HCT116 (cell line): ENCODE results near the gene CCDC137. TPM values are rescaled to one million over a fixed set of nuclear protein-coding genes. Genes with fewer than 3 reads are reported as not detected.

Experiments
- ATAC-seq: fragments of 200-7000 bp; cut with Tn5 transposase; 2 replicates; pipeline ENCODE4 v1.9.1; 2020; ENCODE audit warnings: mild to moderate bottlenecking, moderate library complexity
- BruUV-seq: library from RNA; stranded (reverse); fragments of 400-500 nt; replicated peaks from 2 replicates; lab custom pipeline; 2021; lab: Mats Ljungman, UMichigan
- CTCF ChIA-PET: fragments of 300-600 bp; sonication (Branson Sonifier 250); formaldehyde crosslinking; loops from one replicate; lab custom pipeline; 2021; ENCODE audit warnings: antibody characterized with exemption; lab: Charles Lee
- POLR2A ChIA-PET: fragments of 300-600, 350-600 bp; sonication (Branson Sonifier 250); formaldehyde crosslinking; loops from one replicate; lab custom pipeline; 2021; ENCODE audit warnings: antibody characterized with exemption; lab: Charles Lee
- RAD21 ChIA-PET, 2 experiments: fragments of 300-600 bp; sonication (Branson Sonifier 250); formaldehyde crosslinking; loops; one replicate each; lab custom pipeline; 2023; ENCODE audit warnings: low total read pairs in 2 of 2; ENCODE audit not compliant: uncharacterized antibody in 2 of 2, unreplicated experiment in 2 of 2, low non-redundant PET in 1 of 2; lab: Charles Lee
- DNase-seq: peaks from one replicate; pipeline ENCODE4 v3.0.0-alpha.2; 2010; ENCODE audit warnings: low read depth, low spot score
- H2AFZ ChIP-seq: fragments of 200-600 bp; shearing (Covaris generic), sonication (generic); 2 replicates; pipeline ENCODE4 v1.6.1; 2017; ENCODE audit warnings: low read depth, mixed run types, mixed read lengths, antibody characterized with exemption, low read length; ENCODE audit not compliant: poor library complexity, severe bottlenecking
- H3K27ac ChIP-seq: 2 replicates; pipeline ENCODE4 v1.5.1; 2012; ENCODE audit warnings: low read depth, low read length
- H3K27me3 ChIP-seq: fragments of 200-600 bp; sonication (generic); 2 replicates; pipeline ENCODE4 v1.6.1; 2016; ENCODE audit warnings: mixed run types, low read length, mixed read lengths; ENCODE audit not compliant: insufficient read depth
- H3K36me3 ChIP-seq, 2 experiments: fragments of 200-500 bp in 1 of 2; fragments of 200-600 bp in 1 of 2; sonication (Bioruptor generic) in 1 of 2; sonication (generic) in 1 of 2; 2 replicates each; pipeline versions ENCODE4 v1.5.1 to v1.6.1; 2014 to 2016; ENCODE audit warnings: low read length in 2 of 2, inconsistent platforms in 1 of 2, mixed read lengths in 1 of 2, mixed run types in 1 of 2; ENCODE audit not compliant: insufficient read depth in 2 of 2, control insufficient read depth in 1 of 2
- H3K4me1 ChIP-seq, 2 experiments: fragments of 200-600 bp in 1 of 2; sonication (generic) in 1 of 2; 2 replicates each; pipeline versions ENCODE4 v1.5.1 to v1.6.1; 2012 to 2017; ENCODE audit warnings: low read length in 2 of 2, inconsistent platforms in 1 of 2, mild to moderate bottlenecking in 1 of 2, mixed read lengths in 1 of 2, mixed run types in 1 of 2, moderate library complexity in 1 of 2; ENCODE audit not compliant: insufficient read depth in 2 of 2, control insufficient read depth in 1 of 2
- H3K4me2 ChIP-seq: fragments of 200-600 bp; sonication (generic); 2 replicates; pipeline ENCODE4 v1.6.1; 2017; ENCODE audit warnings: mixed run types, low read length, mixed read lengths
- H3K4me3 ChIP-seq, 2 experiments: fragments of 200-600 bp in 1 of 2; sonication (generic) in 1 of 2; replicated peaks in 1 of 2; 2 replicates each; pipeline ENCODE4 v1.5.1; 2011 to 2016; ENCODE audit warnings: low read length in 2 of 2, control low read depth in 1 of 2, low read depth in 1 of 2, mild to moderate bottlenecking in 1 of 2, mixed read lengths in 1 of 2, mixed run types in 1 of 2
- H3K79me2 ChIP-seq: fragments of 200-600 bp; sonication (generic); 2 replicates; pipeline ENCODE4 v1.6.1; 2017; ENCODE audit warnings: mild to moderate bottlenecking, mixed run types, low read length, moderate library complexity, mixed read lengths; ENCODE audit not compliant: insufficient read depth
- H3K9ac ChIP-seq: fragments of 200-600 bp; sonication (generic); 2 replicates; pipeline ENCODE4 v1.6.1; 2016; ENCODE audit warnings: low read length, mixed read lengths
- H3K9me2 ChIP-seq: fragments of 200-600 bp; sonication (generic), shearing (Covaris generic); 2 replicates; pipeline ENCODE4 v1.6.1; 2017; ENCODE audit warnings: mixed run types, mild to moderate bottlenecking, moderate library complexity; ENCODE audit not compliant: insufficient read depth
- H3K9me3 ChIP-seq, 2 experiments: fragments of 200-500 bp in 1 of 2; fragments of 200-600 bp in 1 of 2; sonication (Bioruptor generic) in 1 of 2; sonication (generic) in 1 of 2; 2 replicates each; pipeline ENCODE4 v1.6.1; 2014 to 2017; ENCODE audit warnings: low read length in 2 of 2, mixed read lengths in 2 of 2, inconsistent platforms in 1 of 2, low read depth in 1 of 2, mild to moderate bottlenecking in 1 of 2, mixed run types in 1 of 2, moderate library complexity in 1 of 2; ENCODE audit not compliant: control insufficient read depth in 1 of 2, insufficient read depth in 1 of 2
- H4K20me1 ChIP-seq: fragments of 200-600 bp; sonication (generic), shearing (Covaris generic); 2 replicates; pipeline ENCODE4 v1.6.1; 2017; ENCODE audit warnings: mixed run types, mild to moderate bottlenecking, moderate library complexity; ENCODE audit not compliant: insufficient read depth
- EZH2 ChIP-seq: fragments of 200-600 bp; sonication (generic); IDR thresholded peaks from 2 replicates; pipeline ENCODE4 v1.6.1; 2017; ENCODE audit warnings: antibody characterized with exemption, mixed run types
- EZH2phosphoT487 ChIP-seq: fragments of 200-600 bp; IDR thresholded peaks from 2 replicates; pipeline ENCODE4 v1.6.1; 2018; ENCODE audit warnings: antibody characterized with exemption, borderline replicate concordance
- JUND ChIP-seq: IDR thresholded peaks from 2 replicates; pipeline ENCODE4 v1.6.1; 2012
- YY1 ChIP-seq: IDR thresholded peaks from 2 replicates; pipeline ENCODE4 v1.6.1; 2011; ENCODE audit warnings: low read length, low read depth, moderate library complexity, mild to moderate bottlenecking; ENCODE audit not compliant: insufficient replicate concordance; ENCODE audit errors: extremely low read depth
- ZFX ChIP-seq: fragments of 450-650 bp; IDR thresholded peaks from 2 replicates; pipeline ENCODE4 v1.6.1; 2017
- intact Hi-C: fragments of 100-400 bp; cut with micrococcal nuclease; formaldehyde crosslinking; loops from 2 replicates; pipeline ENCODE4 v1.10.0; 2022
- total RNA-seq: library from RNA; stranded (reverse); gene quantifications from one replicate; pipeline ENCODE4 v1.2.1, GENCODE V29; 2021; ENCODE audit not compliant: unreplicated experiment
- TF ChIP-seq, protein P1 (sequence below): IDR thresholded peaks from 2 replicates; pipeline ENCODE4 v1.6.1; 2012
- TF ChIP-seq, protein P2 (sequence below): IDR thresholded peaks from 2 replicates; pipeline ENCODE4 v1.6.1; 2012
- TF ChIP-seq, protein P3 (sequence below): IDR thresholded peaks from 2 replicates; pipeline ENCODE4 v1.6.1; 2012; ENCODE audit warnings: low read depth

CCDC137 gene
- total RNA-seq, 1 experiment from 2014 or later: 77.5 TPM

GRCh38 chr17:81688616-81689015, 22.1 kb downstream of the CCDC137 start:
- no peak overlapping the region; the same call in 1 of the 2 replicates for H3K27ac ChIP-seq
- RAD21 ChIA-PET: no interaction called here

GRCh38 chr17:81690066-81690465, 23.5 kb downstream of the CCDC137 start:
- Histone ChIP-seq H3K27ac (no peak overlapping the region), H4K20me1 (no peaks in the 10 kb centered on the region), H3K4me1 (peaks cover 5 to 6% of the 10 kb centered on the region in 2 experiments), H3K4me3 (no peak overlapping the region), H3K27me3 (no peaks in the 10 kb centered on the region), H2AFZ (no peak overlapping the region), H3K79me2 (peaks cover 82% of the 10 kb centered on the region), H3K36me3 (peaks cover 55 to 96% of the 10 kb centered on the region in 2 experiments), H3K4me2 (no peak overlapping the region), H3K9me2 (no peaks in the 10 kb centered on the region), H3K9me3 (no peaks in the 10 kb centered on the region), H3K9ac (no peak overlapping the region)
- TF ChIP-seq EZH2: no peak
- TF ChIP-seq, protein P1, sequence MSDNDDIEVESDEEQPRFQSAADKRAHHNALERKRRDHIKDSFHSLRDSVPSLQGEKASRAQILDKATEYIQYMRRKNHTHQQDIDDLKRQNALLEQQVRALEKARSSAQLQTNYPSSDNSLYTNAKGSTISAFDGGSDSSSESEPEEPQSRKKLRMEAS: no peak
- TF ChIP-seq EZH2phosphoT487: no peak
- TF ChIP-seq, protein P2, sequence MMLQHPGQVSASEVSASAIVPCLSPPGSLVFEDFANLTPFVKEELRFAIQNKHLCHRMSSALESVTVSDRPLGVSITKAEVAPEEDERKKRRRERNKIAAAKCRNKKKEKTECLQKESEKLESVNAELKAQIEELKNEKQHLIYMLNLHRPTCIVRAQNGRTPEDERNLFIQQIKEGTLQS: no peak
- TF ChIP-seq, protein P3, sequence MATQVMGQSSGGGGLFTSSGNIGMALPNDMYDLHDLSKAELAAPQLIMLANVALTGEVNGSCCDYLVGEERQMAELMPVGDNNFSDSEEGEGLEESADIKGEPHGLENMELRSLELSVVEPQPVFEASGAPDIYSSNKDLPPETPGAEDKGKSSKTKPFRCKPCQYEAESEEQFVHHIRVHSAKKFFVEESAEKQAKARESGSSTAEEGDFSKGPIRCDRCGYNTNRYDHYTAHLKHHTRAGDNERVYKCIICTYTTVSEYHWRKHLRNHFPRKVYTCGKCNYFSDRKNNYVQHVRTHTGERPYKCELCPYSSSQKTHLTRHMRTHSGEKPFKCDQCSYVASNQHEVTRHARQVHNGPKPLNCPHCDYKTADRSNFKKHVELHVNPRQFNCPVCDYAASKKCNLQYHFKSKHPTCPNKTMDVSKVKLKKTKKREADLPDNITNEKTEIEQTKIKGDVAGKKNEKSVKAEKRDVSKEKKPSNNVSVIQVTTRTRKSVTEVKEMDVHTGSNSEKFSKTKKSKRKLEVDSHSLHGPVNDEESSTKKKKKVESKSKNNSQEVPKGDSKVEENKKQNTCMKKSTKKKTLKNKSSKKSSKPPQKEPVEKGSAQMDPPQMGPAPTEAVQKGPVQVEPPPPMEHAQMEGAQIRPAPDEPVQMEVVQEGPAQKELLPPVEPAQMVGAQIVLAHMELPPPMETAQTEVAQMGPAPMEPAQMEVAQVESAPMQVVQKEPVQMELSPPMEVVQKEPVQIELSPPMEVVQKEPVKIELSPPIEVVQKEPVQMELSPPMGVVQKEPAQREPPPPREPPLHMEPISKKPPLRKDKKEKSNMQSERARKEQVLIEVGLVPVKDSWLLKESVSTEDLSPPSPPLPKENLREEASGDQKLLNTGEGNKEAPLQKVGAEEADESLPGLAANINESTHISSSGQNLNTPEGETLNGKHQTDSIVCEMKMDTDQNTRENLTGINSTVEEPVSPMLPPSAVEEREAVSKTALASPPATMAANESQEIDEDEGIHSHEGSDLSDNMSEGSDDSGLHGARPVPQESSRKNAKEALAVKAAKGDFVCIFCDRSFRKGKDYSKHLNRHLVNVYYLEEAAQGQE: no peak
- TF ChIP-seq JUND: no peak
- no TSS peak for BruUV-seq
- ChIA-PET CTCF (no interaction called here), RAD21 (no interaction called here), POLR2A (no interaction called here)
- intact Hi-C loops: loop anchor here (10.0 kb wide), 1 partner anchor 135 kb away; the partner anchor contains the start of gene FAAP100
- no peak for ATAC-seq
- DNase-seq: no peak

More at GRCh38 chr17:81688616-81689015, 22.1 kb downstream of the CCDC137 start:
- Histone ChIP-seq H3K9me2 (no peaks in the 10 kb centered on the region), H3K9ac (no peak overlapping the region), H3K79me2 (peaks cover 85% of the 10 kb centered on the region), H4K20me1 (peaks cover 6% of the 10 kb centered on the region; the same call in 1 of the 2 replicates), H3K36me3 (peaks cover 44 to 82% of the 10 kb centered on the region in 2 experiments), H2AFZ (no peak overlapping the region), H3K9me3 (no peaks in the 10 kb centered on the region), H3K27me3 (no peaks in the 10 kb centered on the region), H3K4me3 (no peak overlapping the region), H3K4me2 (no peak overlapping the region), H3K4me1 (peaks cover 10 to 15% of the 10 kb centered on the region in 2 experiments)
- POLR2A ChIA-PET: no interaction called here
- TF ChIP-seq YY1: no peak
- no peak for TF ChIP-seq ZFX
- TF ChIP-seq, protein P2: no peak
- DNase-seq: no peak
- BruUV-seq: no TSS peak
- no peak for ATAC-seq
- CTCF ChIA-PET: no interaction called here
- intact Hi-C loops: no loop called here
